HG03108 (cell line): Measurements from ENCODE around the gene CCDC69.

Experiments
- ATAC-seq: cut with Tn5 transposase; IDR thresholded peaks from one replicate; pipeline ENCODE4 v1.9.1; 2021; ENCODE audit warnings: moderate library complexity; ENCODE audit not compliant: unreplicated experiment

CCDC69 gene

DNA sequence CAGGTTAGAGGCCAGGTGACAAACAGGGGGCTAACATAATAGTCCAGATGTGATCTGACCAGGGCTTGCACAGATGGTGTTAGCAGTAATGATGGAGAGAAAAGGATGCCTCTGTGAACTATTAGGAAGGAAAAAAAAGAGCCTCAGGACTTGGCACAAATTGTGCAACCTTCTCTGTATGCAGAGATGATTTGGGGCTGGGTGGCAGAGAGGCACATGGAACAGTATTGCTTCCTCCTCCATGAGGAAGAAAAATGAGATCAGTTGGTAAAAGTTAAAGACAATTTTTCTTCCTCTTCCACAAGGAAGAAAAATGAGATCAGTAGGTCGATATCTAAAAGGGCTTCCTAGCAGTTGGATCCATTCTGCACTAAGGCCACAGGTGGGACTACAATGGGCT lies 52.4 kb downstream of the CCDC69 start:
- no peak for ATAC-seq

DNA sequence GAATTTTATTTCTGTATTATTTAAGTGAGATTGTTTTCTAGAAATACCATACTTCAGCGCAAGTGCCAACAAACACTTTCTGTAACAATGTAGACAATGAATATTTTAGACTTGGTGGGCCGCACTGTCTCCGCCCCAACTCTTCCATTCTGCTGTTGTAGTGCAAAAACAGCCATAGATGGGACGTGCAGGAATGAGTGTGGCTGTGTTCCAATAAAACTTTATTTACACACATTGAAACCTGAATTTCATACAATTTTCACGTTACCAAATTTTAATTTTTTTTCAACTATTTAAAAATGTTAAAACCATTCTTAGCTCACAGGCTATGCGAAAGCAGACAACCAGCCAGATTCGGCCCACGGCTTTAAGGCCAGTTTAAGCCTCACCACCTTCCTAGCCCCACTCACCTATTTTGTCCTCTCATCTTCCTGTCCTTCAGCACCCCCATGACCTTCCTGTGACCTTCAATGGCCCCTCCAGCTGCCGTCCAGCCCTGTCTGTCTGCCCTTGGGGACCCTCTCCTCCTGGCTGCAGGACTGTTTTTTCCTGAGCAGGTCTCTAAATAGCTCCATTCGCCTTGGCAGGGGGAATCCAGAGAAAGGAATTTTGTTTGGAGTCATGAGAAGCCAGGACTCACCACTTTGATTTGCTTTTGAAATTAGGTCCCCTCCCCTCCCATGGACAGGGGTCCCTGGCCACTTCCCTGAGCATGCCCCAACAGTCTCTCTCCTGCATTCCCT lies 55.1 kb downstream of the CCDC69 start:
- ATAC-seq = no peak

DNA sequence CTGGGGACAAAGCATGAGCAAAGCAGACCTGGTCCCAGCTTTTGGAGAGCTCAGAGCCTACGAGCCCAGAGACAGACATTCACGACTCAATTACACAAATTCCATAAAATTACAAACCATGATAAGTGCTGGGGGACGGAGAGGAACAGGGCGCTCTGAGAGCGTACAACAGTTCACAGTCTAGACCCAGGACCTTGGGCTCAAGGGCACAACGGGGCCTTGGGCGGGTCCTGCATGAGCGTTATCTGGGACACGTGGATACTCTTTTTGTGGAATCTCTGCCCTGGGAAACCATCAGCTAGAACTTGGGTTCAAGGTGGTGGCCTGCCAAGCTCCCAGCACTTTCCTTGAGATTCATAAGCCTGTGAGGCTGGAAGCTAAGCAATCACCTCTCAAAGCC lies 56.9 kb downstream of the CCDC69 start:
- ATAC-seq = no peak

DNA sequence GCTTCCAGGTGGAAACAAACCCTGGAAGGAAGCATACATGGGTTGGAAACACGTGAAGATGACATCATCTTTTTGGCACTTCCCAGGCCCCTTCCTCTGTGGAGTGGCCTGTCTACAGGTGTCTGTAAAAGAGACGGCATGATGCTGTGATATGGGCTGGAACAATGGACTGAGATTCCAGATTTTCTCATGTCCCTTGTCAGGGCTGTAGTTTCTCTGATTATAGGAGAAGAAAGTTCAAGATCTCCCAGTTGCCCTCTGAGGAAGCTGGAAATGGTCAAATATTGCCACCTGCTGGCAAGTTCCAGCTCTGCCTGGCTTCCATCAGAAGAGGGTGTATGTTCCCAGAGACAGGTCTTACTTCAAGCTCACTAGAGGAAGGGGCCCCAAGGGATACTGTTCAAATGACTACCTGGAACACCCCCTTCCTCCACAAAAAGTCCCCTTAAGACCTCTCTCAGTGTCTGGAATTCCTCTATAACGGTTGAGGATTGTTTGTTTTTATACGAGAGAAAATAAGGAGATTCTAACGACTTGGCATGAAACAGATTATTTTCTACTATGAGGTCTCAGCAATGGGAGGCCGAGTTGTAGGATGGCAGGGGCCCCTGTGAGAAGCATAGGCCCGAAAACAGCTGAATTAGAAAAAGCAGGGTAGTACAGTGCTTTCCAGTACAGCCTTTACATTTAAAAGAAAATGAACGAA lies 59.1 kb downstream of the CCDC69 start:
- ATAC-seq = peak; percentile 89

DNA sequence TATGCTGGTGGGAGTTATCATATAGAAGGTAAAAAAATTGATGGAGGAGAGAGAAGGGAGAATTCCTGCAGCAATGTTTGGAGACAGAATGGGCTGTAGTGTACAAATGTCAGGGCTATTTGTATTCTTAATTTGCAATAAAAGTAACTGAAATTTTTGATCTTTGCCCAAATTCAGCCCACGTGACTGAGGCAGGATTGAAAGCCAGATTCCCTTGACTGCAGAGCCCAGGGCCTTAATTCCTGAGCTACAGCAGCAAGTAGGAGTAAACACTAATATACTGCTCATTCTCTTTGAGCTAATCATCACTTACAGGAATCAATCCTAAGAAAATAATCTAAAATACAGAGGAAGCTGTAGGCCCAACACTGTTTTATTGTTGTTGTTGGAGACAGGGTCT lies 61.1 kb downstream of the CCDC69 start:
- ATAC-seq = no peak

DNA sequence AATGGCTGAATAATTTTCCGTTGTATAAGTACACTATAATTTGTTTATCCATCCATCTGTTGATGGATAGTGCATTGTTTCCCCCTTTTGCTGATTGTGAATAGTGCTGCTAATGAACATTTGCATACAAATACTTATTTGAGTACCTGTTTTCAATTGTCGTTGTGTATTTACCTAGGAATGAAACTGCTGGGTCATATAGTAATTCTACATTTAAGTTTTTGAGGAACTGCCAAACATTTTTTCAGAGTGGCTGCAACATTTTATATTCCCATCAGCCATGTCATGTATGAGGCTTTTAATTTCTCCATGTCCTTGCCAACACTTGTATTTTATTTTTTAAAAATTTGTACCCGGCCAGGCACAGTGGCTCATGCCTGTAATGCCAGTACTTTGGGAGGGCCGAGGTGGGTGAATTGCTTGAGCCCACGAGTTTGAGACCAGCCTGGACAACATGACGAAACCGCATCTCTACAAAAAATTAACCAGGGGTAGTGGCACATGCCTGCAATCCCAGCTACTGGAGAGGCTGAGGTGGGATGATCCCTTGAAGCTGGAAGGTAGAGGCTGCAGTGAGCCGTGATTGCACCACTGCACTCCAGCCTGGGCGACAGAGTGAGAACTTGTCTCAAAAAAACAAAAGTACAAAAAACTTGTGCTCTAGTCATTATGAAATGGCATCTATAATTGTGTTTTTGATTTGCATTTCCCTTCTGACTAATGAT lies 64.1 kb downstream of the CCDC69 start:
- ATAC-seq = no peak

DNA sequence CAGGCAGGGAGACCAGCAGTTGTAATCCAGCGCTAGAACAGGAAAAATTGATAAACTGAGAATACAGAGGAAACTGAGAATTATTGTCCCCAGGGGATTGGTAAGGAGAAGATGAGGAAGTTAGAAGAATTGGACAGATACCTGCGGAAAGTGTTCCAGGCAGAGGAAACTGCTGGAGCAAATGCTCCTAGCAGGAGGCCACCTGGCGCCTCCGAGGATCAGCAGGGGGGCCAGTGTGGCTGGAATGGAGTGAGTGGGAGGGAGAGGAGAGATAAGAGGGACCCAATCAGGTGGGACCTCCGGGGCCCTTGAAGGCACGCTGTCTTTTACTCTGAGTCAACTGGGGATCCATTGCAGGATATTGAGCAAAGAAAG lies 65.6 kb downstream of the CCDC69 start:
- ATAC-seq = no peak

DNA sequence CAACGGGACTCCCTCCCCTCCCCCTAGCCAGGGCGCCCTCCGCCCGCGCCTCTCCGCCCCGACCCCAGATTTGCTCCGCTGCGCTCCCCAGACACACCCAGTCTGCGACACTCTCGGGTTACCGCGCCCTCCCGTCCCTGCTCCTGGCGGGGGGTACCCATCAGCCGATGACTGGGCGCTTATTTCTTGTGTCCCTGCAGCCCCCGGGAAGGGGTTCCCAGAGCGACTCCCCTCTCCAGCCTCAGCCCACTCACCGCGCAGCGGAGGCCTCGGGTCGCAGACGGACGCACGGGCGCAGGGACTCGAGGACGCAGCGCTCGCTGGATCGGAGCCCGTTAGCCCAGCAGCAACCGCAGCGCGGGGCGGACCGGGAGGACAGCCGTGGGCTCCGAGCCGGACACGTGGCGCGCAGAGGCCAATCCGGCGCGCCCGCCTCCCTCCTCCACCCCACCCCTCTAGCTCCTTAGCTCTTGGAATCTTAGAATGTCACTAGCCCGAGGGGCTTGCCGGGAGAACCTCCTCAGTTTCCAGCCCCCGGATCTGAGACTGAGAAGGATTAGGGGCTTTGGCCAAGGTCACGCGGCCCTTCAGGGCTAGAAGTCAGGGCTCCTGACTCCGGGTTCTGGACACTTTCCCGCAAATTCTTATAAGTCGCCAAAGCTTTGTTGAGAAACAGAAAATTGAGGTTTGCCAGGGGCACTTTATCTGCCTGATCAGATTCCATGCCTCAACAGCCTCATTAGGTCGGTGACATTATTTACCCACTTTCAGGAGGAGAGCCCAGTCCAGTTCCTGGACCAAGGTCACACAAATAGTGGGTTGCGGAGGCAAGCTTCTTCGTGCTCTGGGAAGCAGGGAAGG lies 66.2 kb downstream of the CCDC69 start, which contains the start of gene ANXA6:
TSS of gene ANXA6 (minus strand) at position 354 of the 861 bp plus-strand sequence. CDS start 9,878 bp downstream, outside the sequence.
- ATAC-seq = peak; percentile 51

DNA sequence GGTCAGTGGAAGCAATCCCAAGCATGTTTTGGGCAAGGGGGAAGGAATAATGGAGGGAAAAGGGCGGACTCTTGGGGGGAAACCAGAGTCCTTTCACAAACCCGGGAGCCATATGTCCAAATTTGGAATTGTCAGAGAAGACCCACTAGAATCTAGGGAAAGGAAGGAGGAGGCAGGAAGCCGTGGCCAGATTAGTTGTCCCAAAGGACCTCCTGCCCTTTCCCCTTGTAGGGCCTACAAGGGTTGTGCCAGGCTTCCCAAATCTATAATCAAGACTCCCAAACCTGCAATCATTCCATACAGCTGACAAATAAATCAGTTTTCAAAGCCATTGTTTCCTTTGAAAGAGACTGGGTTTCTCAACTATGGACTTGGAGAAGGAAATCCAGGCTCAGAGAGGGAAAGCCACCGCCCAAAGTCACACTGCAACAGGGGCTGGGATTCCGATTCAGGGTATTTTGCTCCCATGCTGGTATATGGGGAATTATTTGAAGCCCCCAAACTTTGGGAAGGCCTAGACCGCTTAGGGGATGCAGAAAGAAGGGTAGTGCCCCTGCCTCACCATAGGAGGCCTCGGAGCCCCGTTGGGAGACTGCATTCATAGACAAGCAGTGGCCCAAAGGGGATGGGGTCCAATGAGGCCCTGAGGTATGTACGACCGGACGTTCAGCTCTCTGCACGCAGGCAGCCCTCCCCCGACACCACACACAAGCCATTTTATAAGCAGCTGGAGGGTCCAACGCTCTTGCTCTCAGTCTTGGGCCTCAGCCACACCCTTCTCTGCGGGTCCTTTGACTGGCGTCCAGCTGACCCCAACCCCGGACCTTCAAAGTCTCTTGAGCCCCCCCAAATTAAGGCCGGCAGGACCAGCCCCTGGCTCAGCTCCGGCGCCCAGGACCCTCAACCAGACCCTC lies 67.1 kb downstream of the CCDC69 start:
- ATAC-seq = no peak

DNA sequence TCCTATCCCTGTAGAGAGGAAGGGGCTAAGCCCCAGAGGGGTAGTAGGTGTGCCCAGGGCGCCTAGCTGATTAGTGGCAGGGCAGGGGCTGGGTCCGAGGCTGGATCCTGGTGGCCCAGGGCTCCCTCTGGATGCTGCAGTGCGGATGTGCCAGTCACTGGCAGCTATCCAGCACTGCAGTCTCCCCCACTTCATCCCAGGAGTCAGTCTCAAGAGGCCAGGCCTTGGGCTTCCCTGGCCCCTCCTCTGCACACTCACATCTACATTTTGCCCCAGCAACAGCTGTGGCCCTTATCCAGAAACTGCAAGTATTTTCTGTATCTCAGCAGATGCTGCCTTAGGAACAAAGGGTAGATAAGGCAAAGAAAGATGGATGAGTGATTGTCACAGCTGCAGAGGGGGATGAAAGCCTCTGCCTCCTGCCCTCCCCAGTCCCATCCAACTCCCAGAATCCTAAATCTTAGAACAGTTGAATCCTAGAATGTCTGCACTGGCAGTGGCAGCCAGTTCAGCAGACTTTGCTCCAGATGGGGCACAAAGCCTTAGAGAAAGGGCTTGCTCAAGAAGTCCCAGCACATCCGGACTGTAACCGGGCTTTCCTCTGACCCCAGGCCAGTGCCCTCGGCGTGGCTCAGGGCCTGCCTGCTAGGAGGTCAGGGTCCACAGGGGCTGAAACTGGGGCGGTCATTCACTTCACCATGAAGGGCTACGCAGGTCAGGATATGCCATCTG lies 68.0 kb downstream of the CCDC69 start:
- ATAC-seq = peak; percentile 13

DNA sequence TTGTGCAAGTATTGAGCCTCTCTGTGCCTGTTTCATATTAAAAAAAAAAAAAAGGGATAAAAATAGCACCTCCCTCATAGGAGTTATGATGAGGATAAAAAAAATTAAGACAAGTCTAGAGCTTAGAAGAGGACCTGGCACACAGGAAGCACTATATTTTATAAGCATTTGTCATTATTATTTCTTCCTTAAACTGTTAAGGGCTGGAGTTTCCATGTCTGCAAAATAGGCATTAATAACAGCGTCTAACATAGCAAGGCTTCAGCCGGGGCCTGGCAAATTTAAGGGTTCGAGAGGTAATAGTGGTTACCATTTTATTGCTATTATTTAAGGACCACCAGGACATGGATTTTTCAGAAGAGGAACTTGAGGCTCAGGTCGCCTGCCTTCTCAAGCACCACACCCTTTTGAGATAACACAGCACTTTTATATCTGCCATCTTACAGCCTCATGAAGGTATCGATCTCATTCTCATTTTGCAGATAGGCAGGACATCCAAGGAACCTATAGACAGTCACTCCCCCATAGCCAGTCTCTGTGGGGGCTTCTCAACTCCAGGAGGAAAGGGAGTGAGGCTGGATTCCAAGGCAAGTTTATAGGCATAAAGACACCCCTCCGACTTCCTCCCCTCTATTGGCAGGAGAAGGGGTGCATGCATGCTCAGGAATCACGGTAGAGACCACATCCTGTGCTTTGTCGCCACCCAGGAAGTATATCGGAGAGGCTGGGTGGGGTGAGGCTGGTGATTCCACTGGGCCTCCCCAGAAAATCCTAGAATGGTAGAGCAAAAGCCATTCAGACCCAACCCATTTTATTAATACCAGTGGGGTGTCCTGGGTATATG lies 68.7 kb downstream of the CCDC69 start:
- ATAC-seq = peak; percentile 31

DNA sequence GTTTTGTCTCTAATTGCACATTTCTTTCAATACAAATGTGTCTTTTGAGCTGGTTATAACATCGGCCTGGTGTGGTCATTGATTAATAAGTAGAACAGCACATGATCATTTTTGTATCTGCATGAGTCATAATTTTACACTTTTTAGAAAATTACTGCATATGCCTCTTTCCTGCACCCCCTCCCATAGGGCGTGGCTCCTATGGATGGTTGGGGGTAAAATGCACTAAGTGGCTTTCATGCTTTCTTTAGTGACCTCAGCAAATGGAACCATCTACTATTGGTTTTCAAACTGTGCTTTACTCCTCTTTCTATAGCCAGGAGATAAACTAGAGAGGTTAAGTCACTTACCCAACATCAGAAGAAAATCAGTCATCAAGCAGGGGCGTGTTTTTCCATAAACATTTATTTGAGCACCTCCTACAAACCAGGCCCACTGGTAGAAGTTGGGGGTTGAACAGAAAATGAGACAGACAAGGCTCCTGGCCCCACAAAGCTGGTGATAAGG lies 70.1 kb downstream of the CCDC69 start:
- ATAC-seq = no peak

DNA sequence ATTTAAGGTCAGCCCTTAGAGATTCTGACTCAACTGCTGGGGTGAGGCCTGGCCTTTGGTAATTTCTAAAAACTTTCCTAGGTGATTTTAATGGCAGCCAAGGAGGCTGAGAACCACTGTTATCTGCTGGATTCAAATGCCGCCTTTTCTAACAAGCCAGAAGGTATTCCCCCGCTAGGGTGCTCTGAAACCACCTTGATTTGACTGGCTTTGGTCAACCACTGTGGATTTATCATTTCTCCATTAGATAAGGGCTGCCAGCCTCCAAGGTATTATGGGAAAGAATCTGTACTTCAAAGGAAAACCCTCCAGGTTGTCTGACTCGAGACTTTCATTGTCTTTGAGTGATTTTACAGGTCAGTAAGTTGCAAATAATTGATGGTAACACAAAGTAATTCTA lies 70.6 kb downstream of the CCDC69 start:
- ATAC-seq = no peak

DNA sequence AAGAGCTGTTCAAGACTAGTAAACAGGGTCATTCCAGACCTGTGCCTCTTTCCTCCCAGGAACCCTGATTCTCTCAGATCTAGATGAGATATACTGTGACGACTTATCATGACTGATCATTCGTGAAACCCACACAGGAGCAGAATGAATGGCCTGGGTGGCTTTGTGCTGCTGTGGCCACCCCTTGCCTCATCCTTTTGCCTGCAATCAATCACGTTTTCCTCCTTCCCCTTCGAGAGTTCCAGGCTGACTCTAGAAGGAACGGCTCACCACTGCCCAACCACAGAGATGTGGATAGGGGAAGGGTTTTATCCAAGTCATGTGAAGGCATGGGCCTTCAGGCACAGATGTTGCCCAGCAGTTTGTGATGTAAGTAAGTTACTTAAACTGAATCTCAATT lies 72.1 kb downstream of the CCDC69 start:
- no peak for ATAC-seq

DNA sequence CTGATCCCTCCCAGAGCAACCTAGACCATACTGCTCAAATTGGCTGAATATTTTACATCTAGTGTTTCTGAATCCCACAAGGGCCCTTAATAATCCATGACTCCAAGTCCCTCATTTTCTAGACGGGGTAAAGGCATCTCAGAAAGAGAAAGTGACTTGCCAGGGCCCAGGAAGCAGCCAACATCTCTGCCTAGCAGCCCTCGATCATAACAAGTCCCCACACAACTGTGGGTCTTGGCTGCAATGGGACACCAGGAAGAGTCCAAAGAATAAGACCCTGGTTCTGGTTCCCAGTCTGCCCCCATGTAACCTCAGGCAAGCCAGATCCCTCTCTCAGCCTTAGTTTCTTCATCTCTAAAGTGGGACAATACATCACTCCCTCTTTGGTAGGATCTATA lies 72.6 kb downstream of the CCDC69 start:
- ATAC-seq = no peak

DNA sequence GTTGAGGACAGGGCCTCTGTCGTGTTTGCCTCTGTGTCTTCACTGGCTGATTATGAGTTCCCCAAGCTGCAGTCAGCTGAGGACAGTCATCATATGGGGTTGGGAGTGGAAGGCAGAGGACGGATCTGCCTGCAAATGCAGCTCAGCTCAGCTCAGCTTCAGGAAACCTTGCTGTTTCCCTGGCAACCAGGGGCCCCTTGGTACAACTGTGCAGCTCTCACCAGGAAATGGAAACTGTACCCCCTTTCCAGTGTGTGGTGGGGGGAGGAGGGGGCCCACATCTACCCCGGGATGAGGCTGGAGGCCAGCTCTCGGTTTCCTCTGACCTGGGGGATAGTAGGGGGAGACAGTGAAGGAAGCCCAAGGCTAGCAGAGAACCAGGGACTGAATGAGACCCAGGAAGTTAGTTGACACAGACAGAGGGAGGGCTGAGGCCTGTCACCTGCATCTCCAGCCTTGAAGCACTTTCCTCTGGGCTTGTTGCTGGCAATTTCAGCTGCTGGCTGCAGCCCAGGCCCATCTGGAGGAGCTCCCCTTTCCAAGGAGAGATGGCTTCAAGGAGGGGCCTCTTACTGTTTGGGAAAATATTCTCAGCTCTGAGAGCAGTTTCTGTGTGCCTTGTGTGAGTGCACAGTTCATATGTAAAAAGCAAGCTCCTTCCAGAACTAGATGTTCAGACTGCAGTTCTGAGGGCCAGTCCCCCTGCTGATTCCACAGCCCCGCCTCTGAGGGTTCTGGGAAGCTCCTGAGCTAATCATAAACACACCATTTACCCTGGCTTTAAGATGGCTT lies 73.2 kb downstream of the CCDC69 start:
- ATAC-seq = peak; percentile 45

DNA sequence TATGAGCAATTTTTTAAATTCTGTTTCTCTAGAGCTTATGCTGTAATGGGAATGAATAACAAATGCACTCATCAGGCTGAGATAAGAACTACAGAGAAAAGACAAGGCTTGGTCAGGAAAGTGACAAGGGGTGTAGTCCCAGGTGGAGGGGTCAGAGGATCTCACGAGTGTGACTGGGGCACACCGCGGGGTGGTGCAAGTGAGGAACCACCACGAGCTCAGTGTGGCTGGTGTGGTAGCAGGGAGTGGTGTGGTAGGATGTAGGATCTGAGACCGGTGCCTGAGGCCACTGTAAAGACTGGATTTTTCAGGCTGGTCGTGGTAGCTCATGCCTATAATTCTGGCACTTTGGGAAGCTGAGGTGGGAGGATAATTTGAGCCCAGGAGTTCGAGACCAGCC lies 75.3 kb downstream of the CCDC69 start:
- ATAC-seq = no peak
